K562 (cell line): ENCODE data around the gene C6orf47. TPM values are rescaled to one million over a fixed set of nuclear protein-coding genes. Genes with fewer than 3 reads are reported as not detected.

Source experiments
- E2F4 ChIP-seq: sonication (generic); formaldehyde crosslinking; IDR thresholded peaks from 2 replicates; pipeline ENCODE4 v1.8.0; 2022; ENCODE audit warnings: mild to moderate bottlenecking, low read depth, missing genetic modification reagents
- EGR1 ChIP-seq: fragments of 450-650 bp; conservative IDR thresholded peaks from 2 replicates; pipeline ENCODE4 v1.6.1; 2017; ENCODE audit warnings: mild to moderate bottlenecking
- EWSR1 ChIP-seq: fragments of 450-650 bp; IDR thresholded peaks from 2 replicates; pipeline ENCODE4 v1.6.1; 2018; ENCODE audit warnings: borderline replicate concordance, mild to moderate bottlenecking, low read depth, moderate library complexity; ENCODE audit not compliant: partially characterized antibody
- FOXA1 ChIP-seq: fragments of 450-650 bp; IDR thresholded peaks from 2 replicates; pipeline ENCODE4 v1.6.1; 2016; ENCODE audit warnings: mild to moderate bottlenecking, borderline replicate concordance
- MAZ ChIP-seq, 2 experiments: fragments of 450-650 bp in 1 of 2; sonication (generic) in 1 of 2; formaldehyde crosslinking; IDR thresholded peaks in 1 of 2; conservative IDR thresholded peaks in 1 of 2; 2 replicates each; pipeline versions ENCODE4 v1.4.0 to v1.5.0; 2020; ENCODE audit warnings: mild to moderate bottlenecking in 1 of 2, missing genetic modification reagents in 1 of 2
- SAP30 ChIP-seq: fragments of 200-600 bp; sonication (generic); IDR thresholded peaks from 2 replicates; pipeline ENCODE4 v1.6.1; 2012; ENCODE audit warnings: borderline replicate concordance, low read depth, mild to moderate bottlenecking, moderate library complexity, low read length, control low read depth, inconsistent platforms; ENCODE audit not compliant: insufficient read depth, poor library complexity, severe bottlenecking
- STAT6 ChIP-seq: sonication (generic); formaldehyde crosslinking; IDR thresholded peaks from 2 replicates; pipeline ENCODE4 v1.8.1; 2023; ENCODE audit warnings: mild to moderate bottlenecking, missing genetic modification reagents
- THRB ChIP-seq: fragments of 450-650 bp; formaldehyde crosslinking; conservative IDR thresholded peaks from 2 replicates; pipeline ENCODE4 v1.4.0; 2022; ENCODE audit warnings: mild to moderate bottlenecking, missing genetic modification characterization
- U2AF1 ChIP-seq: fragments of 200-400 bp; formaldehyde crosslinking; optimal IDR thresholded peaks from 2 replicates; pipeline ENCODE3; 2017; ENCODE audit warnings: mild to moderate bottlenecking, low read depth, low read length, moderate library complexity
- USF1 ChIP-seq: sonication (generic); formaldehyde crosslinking; IDR thresholded peaks from 2 replicates; pipeline ENCODE4 v1.9.0; 2022; ENCODE audit warnings: mild to moderate bottlenecking, missing genetic modification reagents
- ZBTB34 ChIP-seq: fragments of 250-450 bp; sonication (Bioruptor Pico); IDR thresholded peaks from 2 replicates; pipeline ENCODE4 v1.8.0; 2021; ENCODE audit warnings: mild to moderate bottlenecking, moderate library complexity
- ZNF263 ChIP-seq: sonication (generic); formaldehyde crosslinking; IDR thresholded peaks from 2 replicates; pipeline ENCODE4 v1.8.0; 2022; ENCODE audit warnings: mild to moderate bottlenecking, missing genetic modification reagents, borderline replicate concordance
- ZNF277 ChIP-seq: fragments of 250-450 bp; sonication (Bioruptor Pico); IDR thresholded peaks from 2 replicates; pipeline ENCODE4 v1.8.0; 2022; ENCODE audit warnings: inconsistent platforms, mild to moderate bottlenecking, moderate library complexity, borderline replicate concordance
- ZNF584 ChIP-seq: fragments of 200-800 bp; sonication (Bioruptor generic); IDR thresholded peaks from 2 replicates; pipeline ENCODE4 v1.6.1; 2016; ENCODE audit warnings: low read depth, mild to moderate bottlenecking, missing genetic modification characterization, missing compliant biosample characterization
- ZNF655 ChIP-seq: fragments of 250-450 bp; sonication (Bioruptor Pico); IDR thresholded peaks from 2 replicates; pipeline ENCODE4 v1.5.0; 2021
- polyA plus RNA-seq, 8 experiments: library from polyadenylated mRNA; depleted of rRNA in 4 of 8; stranded (reverse) in 5 of 8; unstranded in 3 of 8; fragments of >200 nt; fragmentation: Nextera tagmentation in 2 of 8; fragmentation: Illumina TruSeq in 1 of 8; extraction: Ambion mirVana in 2 of 8; extraction: Trizol in 1 of 8; gene quantifications; 2 replicates each; pipeline versions ENCODE4 v1.2.1 to v1.2.3, GENCODE V29; 2011 to 2014; ENCODE audit warnings: inconsistent platforms in 1 of 8, missing spikeins in 1 of 8
- total RNA-seq, 7 experiments: library from RNA; depleted of rRNA in 6 of 7; stranded (reverse); fragments of >200 nt in 6 of 7; fragmentation: Illumina TruSeq in 2 of 7; extraction: Trizol in 2 of 7; gene quantifications; 2 replicates each; pipeline versions ENCODE4 v1.2.1 to v1.2.3, GENCODE V29; 2011 to 2021; ENCODE audit warnings: low replicate concordance in 1 of 7

Gene C6orf47
- total and polyA plus RNA-seq, 9 of the 15 experiments (the other 6 are each of a cell fraction or from before 2014, with no cell fraction given): 0.14 to 43.8 (median 27.0) TPM

- no peak; the same call in 1 of the 2 replicates for TF ChIP-seq USF1 (CRISPR knock-in tag)
- no peak for TF ChIP-seq EWSR1
- no peak for TF ChIP-seq STAT6 (CRISPR knock-in tag)
- no peak for TF ChIP-seq FOXA1
- TF ChIP-seq MAZ (CRISPR knock-in tag; conservative IDR thresholded peaks at IDR 0.05 in 1 of 2, IDR thresholded peaks at IDR 0.05 in 1 of 2): peak; percentile 97 to 99
- TF ChIP-seq U2AF1: peak; percentile 82
- TF ChIP-seq ZNF655: no peak
- no peak for TF ChIP-seq ZNF277
- peak; percentile 66 for TF ChIP-seq SAP30
- TF ChIP-seq ZNF584: no peak
- TF ChIP-seq THRB (CRISPR knock-in tag): peak; percentile 84; the same call in 1 of the 2 replicates
- TF ChIP-seq ZNF263 (CRISPR knock-in tag): peak; percentile 57; the same call in 1 of the 2 replicates
- TF ChIP-seq ZBTB34: no peak
- TF ChIP-seq EGR1: peak; percentile 72
- TF ChIP-seq E2F4 (CRISPR knock-in tag): no peak
Observed at GRCh38 chr6:31620586-31621319, 39.8 kb downstream of the C6orf47 start, which contains the start of gene PRRC2A (continued).
